Heart left ventricle (tissue), 16 donors: ENCODE measurements around the gene STMND1. TPM values are rescaled to one million over a fixed set of nuclear protein-coding genes. Genes with fewer than 3 reads are reported as not detected.

Experiments used
- ATAC-seq, 4 donors: fragments of 200-7000 bp; cut with Tn5 transposase; one replicate each; pipeline ENCODE4 v1.9.1; 2020 to 2022; ENCODE audit warnings: moderate library complexity in 4 of 4, mild to moderate bottlenecking in 3 of 4, moderate number of reproducible peaks in 1 of 4
- DNase-seq, 5 donors: peaks; one replicate each; pipeline ENCODE4 v3.0.0-alpha.2; 2020
- H3K27ac ChIP-seq, 12 donors: fragments of 200-600 bp; sonication (generic) in 4 of 12; one replicate each; pipeline versions ENCODE4 v1.5.0 to v1.8.0; 2016 to 2022; ENCODE audit warnings: mild to moderate bottlenecking in 2 of 12
- H3K27me3 ChIP-seq, 9 donors: fragments of 200-600 bp; sonication (generic) in 2 of 9; one replicate each; pipeline versions ENCODE4 v1.5.1 to v1.8.0; 2016 to 2022; ENCODE audit warnings: mild to moderate bottlenecking in 3 of 9
- H3K36me3 ChIP-seq, 9 donors: fragments of 200-600 bp; sonication (generic) in 2 of 9; one replicate each; pipeline versions ENCODE4 v1.5.0 to v1.8.0; 2018 to 2022; ENCODE audit warnings: mild to moderate bottlenecking in 2 of 9
- H3K4me1 ChIP-seq, 12 donors: fragments of 200-600 bp; sonication (generic) in 4 of 12; one replicate each; pipeline versions ENCODE4 v1.5.0 to v1.8.0; 2016 to 2022; ENCODE audit warnings: mild to moderate bottlenecking in 3 of 12
- H3K4me3 ChIP-seq, 12 donors: fragments of 200-600 bp; sonication (generic) in 4 of 12; one replicate each; pipeline versions ENCODE4 v1.5.0 to v1.8.0; 2017 to 2022; ENCODE audit warnings: mild to moderate bottlenecking in 9 of 12, moderate library complexity in 4 of 12
- H3K9me3 ChIP-seq, 12 donors: fragments of 200-600 bp; sonication (generic) in 4 of 12; one replicate each; pipeline versions ENCODE4 v1.5.0 to v1.8.0; 2016 to 2022; ENCODE audit warnings: mild to moderate bottlenecking in 1 of 12
- POLR2A ChIP-seq, 2 donors: fragments of 450-650 bp; IDR thresholded peaks; one replicate each; pipeline ENCODE4 v1.6.1; 2017; ENCODE audit warnings: antibody characterized with exemption in 2 of 2, mild to moderate bottlenecking in 2 of 2, moderate library complexity in 2 of 2
- WGBS, 4 donors: extraction: QIAGEN DNeasy Blood & Tissue Kit in 2 of 4; methylation state at CpG; one replicate each; pipeline versions ENCODE4 v1.1.5 to v1.1.7; 2013 to 2018; 5-methylcytosine and 5-hydroxymethylcytosine counted together
- intact Hi-C, 10 donors: fragments of 100-400 bp; cut with DNase I; formaldehyde crosslinking; loops; one replicate each; pipeline versions ENCODE4 v1.11.1 to v1.14.2; 2022
- polyA plus RNA-seq, 2 donors: library from polyadenylated mRNA; stranded (reverse); fragments of 200-250 nt; gene quantifications; one replicate each; pipeline ENCODE4 v1.2.3, GENCODE V29; 2013
- total RNA-seq, 9 donors: library from RNA; depleted of rRNA in 2 of 9; stranded (reverse); fragments of >200 nt in 2 of 9; fragmentation: NEBNext Ultra II Directional in 3 of 9; extraction: Animal tissue kit (Norgen Biotek cat#: 25700) in 3 of 9; gene quantifications; one replicate each; pipeline versions ENCODE4 v1.1.0 to v1.2.4, GENCODE V29; 2016 to 2023
- TF ChIP-seq, protein P1 (sequence below), 12 donors: fragments of 200-600 bp; sonication (generic) in 4 of 12; IDR thresholded peaks; one replicate each; pipeline versions ENCODE4 v1.5.0 to v1.8.0; 2018 to 2022; ENCODE audit warnings: antibody characterized with exemption in 12 of 12, mild to moderate bottlenecking in 5 of 12
- donor health status: ischemic (EF 13 %, LVEDD 7.1; RV severe dilation, severe dysfunction).
- donor health status: healthy with polysubstance abuse.
- donor health status: DM: no; HTN: yes; CAD: no.
- donor health status: DM: no; HTN: no; CAD: no.
- donor health status: ischemic (EF 25% LVEDD 6.9; RV normal size, moderate dysfunction).
- donor health status: ischemic (EF 25% LVEDD 5.7; RV mildly dilated, moderate dysfunction).
- donor health status: healthy.
- donor health status: DM: yes; HTN: yes; CAD: no.
- donor health status: ischemic (EF 35%, LVEDD 5.7; RV mildly dilated, moderate dysfunction).
- donor health status: nonischemic (EF 11% LVEDD 7.7; RV severe dilation, severe dysfunction).
- donor health status: DM: yes; HTN: yes; CAD: no.
- donor health status: PGD.
- donor health status: ischemic (EF 29% LVEDD 5.4; RV normal size, mild dysfunction).
- donor health status: nonischemic (EF 23%, LVEDD 6.1; RV moderate dilation, normal function).

STMND1 gene
- total and polyA plus RNA-seq, 11 donors, result not detected

DNA sequence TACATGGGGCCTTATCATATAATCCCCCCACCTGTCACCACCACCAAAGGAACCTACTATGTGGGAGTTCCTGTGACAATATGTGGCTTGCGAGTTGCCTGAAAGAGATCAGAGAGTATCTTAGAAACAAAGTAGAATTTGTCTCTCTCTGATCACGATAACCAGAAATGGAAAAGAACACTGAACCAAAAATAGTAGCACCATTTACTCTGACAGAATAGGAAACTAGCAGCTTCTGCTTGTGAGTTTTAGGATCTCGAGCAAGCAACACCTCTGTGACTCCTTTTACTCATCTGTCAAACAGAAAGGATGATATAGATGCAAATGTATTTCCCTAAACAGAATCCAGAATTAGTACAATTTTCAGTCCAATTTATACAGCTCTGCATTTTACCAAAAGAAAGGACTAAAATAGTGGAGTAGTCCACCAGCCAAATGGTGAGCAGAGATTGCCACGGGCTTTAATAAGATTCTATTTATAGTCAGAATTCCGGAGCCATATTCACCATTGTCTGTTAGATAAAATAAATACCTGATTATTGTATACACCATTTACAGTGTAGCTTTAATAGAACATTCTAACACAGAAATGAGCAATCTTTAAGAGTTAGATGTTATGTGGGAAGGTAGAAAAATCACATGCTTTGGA lies 19.9 kb upstream of the STMND1 start:
- intact Hi-C loops, result loop anchor here in 8 of 10 donors (10.0 kb wide), 7 partner anchors 107 to 747 kb away; partner anchors contain the start of gene ATXN1 (in 3 of the 8)
- H3K4me3 ChIP-seq, result no peak overlapping the region
- H3K36me3 ChIP-seq, result no peaks in the 10 kb centered on the region
- H3K4me1 ChIP-seq, result peaks cover 0 to 5% (median 0%) of the 10 kb centered on the region in 12 donors
- WGBS, 4 donors, result 30 to 38% (median 33%) methylated on average over 5 of the region's 5 CpGs
- no peaks in the 10 kb centered on the region for H3K27me3 ChIP-seq
- H3K9me3 ChIP-seq, result peaks cover 0 to 3% (median 0%) of the 10 kb centered on the region in 12 donors
- DNase-seq, result no peak
- peak in 2 of 4 donors; percentile 31 to 50 for ATAC-seq
- H3K27ac ChIP-seq, result peak overlapping the region in 5 of 12 donors; percentile 27 to 59 (median 43)
- TF ChIP-seq POLR2A (IDR thresholded peaks at IDR 0.05), result no peak
- TF ChIP-seq, protein P1, sequence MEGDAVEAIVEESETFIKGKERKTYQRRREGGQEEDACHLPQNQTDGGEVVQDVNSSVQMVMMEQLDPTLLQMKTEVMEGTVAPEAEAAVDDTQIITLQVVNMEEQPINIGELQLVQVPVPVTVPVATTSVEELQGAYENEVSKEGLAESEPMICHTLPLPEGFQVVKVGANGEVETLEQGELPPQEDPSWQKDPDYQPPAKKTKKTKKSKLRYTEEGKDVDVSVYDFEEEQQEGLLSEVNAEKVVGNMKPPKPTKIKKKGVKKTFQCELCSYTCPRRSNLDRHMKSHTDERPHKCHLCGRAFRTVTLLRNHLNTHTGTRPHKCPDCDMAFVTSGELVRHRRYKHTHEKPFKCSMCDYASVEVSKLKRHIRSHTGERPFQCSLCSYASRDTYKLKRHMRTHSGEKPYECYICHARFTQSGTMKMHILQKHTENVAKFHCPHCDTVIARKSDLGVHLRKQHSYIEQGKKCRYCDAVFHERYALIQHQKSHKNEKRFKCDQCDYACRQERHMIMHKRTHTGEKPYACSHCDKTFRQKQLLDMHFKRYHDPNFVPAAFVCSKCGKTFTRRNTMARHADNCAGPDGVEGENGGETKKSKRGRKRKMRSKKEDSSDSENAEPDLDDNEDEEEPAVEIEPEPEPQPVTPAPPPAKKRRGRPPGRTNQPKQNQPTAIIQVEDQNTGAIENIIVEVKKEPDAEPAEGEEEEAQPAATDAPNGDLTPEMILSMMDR (IDR thresholded peaks at IDR 0.05), result no peak

DNA sequence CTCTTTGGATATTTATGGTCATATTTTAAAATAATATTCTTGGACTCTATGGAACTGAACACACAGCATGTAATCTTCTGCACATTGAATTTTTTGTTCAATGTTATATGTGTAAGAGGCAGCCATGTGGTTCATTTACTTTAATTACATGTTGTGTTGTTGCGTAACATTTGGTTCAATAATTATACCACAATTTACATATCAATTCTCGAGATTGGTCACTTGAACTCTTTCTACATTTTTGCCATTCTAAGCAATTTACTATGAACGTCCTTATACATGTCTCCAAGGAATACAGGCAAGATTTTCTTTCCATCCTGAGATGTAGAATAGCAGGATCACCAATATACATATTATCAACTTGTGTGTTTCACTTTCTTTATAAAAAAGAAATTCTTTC lies 18.5 kb upstream of the STMND1 start:
- no peak for TF ChIP-seq POLR2A (IDR thresholded peaks at IDR 0.05)
- TF ChIP-seq, protein P1 (IDR thresholded peaks at IDR 0.05), result no peak
- no peaks in the 10 kb centered on the region for H3K27me3 ChIP-seq
- no peak for ATAC-seq
- H3K9me3 ChIP-seq, result peaks cover 0 to 1% (median 0%) of the 10 kb centered on the region in 12 donors
- peaks cover 0 to 5% (median 0%) of the 10 kb centered on the region in 12 donors for H3K4me1 ChIP-seq
- H3K4me3 ChIP-seq, result no peak overlapping the region
- no peak for DNase-seq
- no peaks in the 10 kb centered on the region for H3K36me3 ChIP-seq
- WGBS, 4 donors, result 80 to 89% (median 86%) methylated on average over 3 of the region's 3 CpGs
- H3K27ac ChIP-seq, result no peak overlapping the region
- intact Hi-C loops, result loop anchor here in 8 of 10 donors (10.0 kb wide), 7 partner anchors 109 to 749 kb away; partner anchors contain the start of gene ATXN1 (in 3 of the 8)

DNA sequence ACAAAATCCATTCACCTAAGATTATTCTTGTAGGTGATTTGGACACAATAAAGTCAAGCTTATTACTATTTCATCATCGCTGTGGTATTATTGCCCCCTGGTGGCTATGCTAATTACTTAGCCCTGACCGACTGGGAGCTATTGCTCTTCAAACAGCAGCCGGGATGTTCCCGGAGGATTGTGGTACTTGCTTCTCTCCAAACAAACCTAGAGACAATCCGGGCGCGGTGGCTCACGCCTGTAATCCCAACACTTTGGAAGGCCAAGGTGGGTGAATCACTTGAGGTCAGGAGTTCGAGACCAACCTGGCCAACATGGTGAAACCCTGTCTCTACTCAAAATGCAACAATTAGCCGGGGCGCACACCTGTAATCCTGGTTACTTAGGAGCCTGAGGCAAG lies 15.4 kb upstream of the STMND1 start:
- DNase-seq (peak in 3 of 5 donors; percentile 45 to 46 (median 46)), ATAC-seq (peak; percentile 75 to 85 (median 78))
- no peak overlapping the region for H3K27ac ChIP-seq
- TF ChIP-seq, protein P1 (IDR thresholded peaks at IDR 0.05), result peak; percentile 44 to 72 (median 66)
- TF ChIP-seq POLR2A (IDR thresholded peaks at IDR 0.05), result no peak
- peaks cover 0 to 7% (median 0%) of the 10 kb centered on the region in 12 donors for H3K4me1 ChIP-seq
- WGBS, 4 donors, result 32 to 41% (median 39%) methylated on average over 11 of the region's 11 CpGs
- no peaks in the 10 kb centered on the region for H3K27me3 ChIP-seq
- H3K36me3 ChIP-seq, result no peaks in the 10 kb centered on the region
- H3K4me3 ChIP-seq, result no peak overlapping the region
- H3K9me3 ChIP-seq, result peaks cover 0 to 9% (median 0%) of the 10 kb centered on the region in 12 donors
- intact Hi-C loops, result loop anchor here in 9 of 10 donors (5.0 to 10.0 kb wide), 11 partner anchors 112 to 752 kb away; partner anchors contain the start of gene ATXN1 (in 3 of the 9)

DNA sequence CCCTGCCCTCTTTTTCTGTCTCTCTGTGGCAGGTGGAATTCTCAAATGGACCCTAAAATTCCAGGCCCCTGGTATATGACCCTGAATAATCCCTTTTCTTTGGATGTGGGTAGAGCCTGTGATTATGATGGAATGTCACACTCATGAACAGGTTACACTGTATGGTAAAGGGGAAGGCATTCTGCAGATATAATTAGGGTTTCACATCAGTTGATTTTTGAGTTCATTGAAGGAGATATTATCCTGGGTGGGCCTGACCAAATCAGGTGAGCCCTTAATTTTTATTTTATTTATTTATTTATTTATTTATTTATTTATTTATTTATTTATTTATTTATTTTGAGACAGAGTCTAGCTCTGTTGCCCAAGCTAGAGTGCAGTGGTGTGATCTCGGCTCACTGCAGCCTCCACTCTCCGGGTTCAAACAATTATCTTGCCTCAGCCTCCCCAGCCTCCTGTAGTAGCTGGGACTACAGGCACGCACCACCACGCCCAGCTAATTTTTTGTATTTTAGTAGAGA lies 13.7 kb upstream of the STMND1 start:
- Histone ChIP-seq H3K27me3 (no peaks in the 10 kb centered on the region), H3K4me1 (peaks cover 0 to 3% (median 0%) of the 10 kb centered on the region in 12 donors), H3K4me3 (no peak overlapping the region), H3K36me3 (no peaks in the 10 kb centered on the region), H3K9me3 (peaks cover 0 to 9% (median 0%) of the 10 kb centered on the region in 12 donors), H3K27ac (no peak overlapping the region)
- intact Hi-C loops, result loop anchor here in 9 of 10 donors (5.0 to 10.0 kb wide), 11 partner anchors 113 to 753 kb away; partner anchors contain the start of gene ATXN1 (in 3 of the 9)
- ATAC-seq (no peak), DNase-seq (no peak)
- WGBS, 4 donors, result 86 to 95% (median 91%) methylated on average over 4 of the region's 4 CpGs
- TF ChIP-seq POLR2A (IDR thresholded peaks at IDR 0.05), result no peak
- TF ChIP-seq, protein P1 (IDR thresholded peaks at IDR 0.05), result no peak
